HepG2 (cell line): Measurements from ENCODE around the gene PIEZO2.

Source experiments
- EP300 ChIP-seq, 3 experiments: sonication (generic) in 1 of 3; formaldehyde crosslinking in 1 of 3; IDR thresholded peaks; 2 replicates each; pipeline versions ENCODE4 v1.5.1 to v1.6.1; 2011 to 2020; ENCODE audit warnings: low read depth in 2 of 3, low read length in 2 of 3, borderline replicate concordance in 1 of 3, improper control_type of control experiment in 1 of 3, mild to moderate bottlenecking in 1 of 3, missing genetic modification reagents in 1 of 3, moderate library complexity in 1 of 3
- ERF ChIP-seq: IDR thresholded peaks from 2 replicates; pipeline ENCODE4 v1.6.1; 2018; ENCODE audit warnings: missing biosample characterization, missing genetic modification reagents
- HDAC6 ChIP-seq: fragments of 200-600 bp; sonication (generic); IDR thresholded peaks from 2 replicates; pipeline ENCODE4 v1.7.0; 2017; ENCODE audit warnings: mild to moderate bottlenecking, antibody characterized with exemption, low read length, low read depth
- LCORL ChIP-seq, 2 experiments: fragments of 450-650 bp in 1 of 2; sonication (generic) in 1 of 2; formaldehyde crosslinking in 1 of 2; IDR thresholded peaks; 2 replicates each; pipeline versions ENCODE4 v1.5.0 to v1.6.1; 2017 to 2020; ENCODE audit warnings: antibody characterized with exemption in 1 of 2, missing genetic modification reagents in 1 of 2
- MIER3 ChIP-seq: IDR thresholded peaks from 2 replicates; pipeline ENCODE4 v1.6.1; 2016; ENCODE audit warnings: missing compliant biosample characterization, borderline replicate concordance
- SETDB1 ChIP-seq: sonication (generic); formaldehyde crosslinking; IDR thresholded peaks from 2 replicates; pipeline ENCODE4 v1.5.1; 2020; ENCODE audit warnings: missing genetic modification reagents, mild to moderate bottlenecking, borderline replicate concordance
- ZNF274 ChIP-seq: sonication (generic); formaldehyde crosslinking; IDR thresholded peaks from 2 replicates; pipeline ENCODE4 v1.5.1; 2020; ENCODE audit warnings: mild to moderate bottlenecking, missing genetic modification reagents
- ZNF468 ChIP-seq: sonication (generic); formaldehyde crosslinking; IDR thresholded peaks from 2 replicates; pipeline ENCODE4 v1.8.0; 2022; ENCODE audit warnings: mild to moderate bottlenecking, moderate library complexity, missing genetic modification reagents
- ZNF558 ChIP-seq: sonication (generic); formaldehyde crosslinking; IDR thresholded peaks from 2 replicates; pipeline ENCODE4 v1.9.0; 2022; ENCODE audit warnings: mild to moderate bottlenecking, missing genetic modification reagents, borderline replicate concordance
- ZZZ3 ChIP-seq: sonication (generic); formaldehyde crosslinking; IDR thresholded peaks from 2 replicates; pipeline ENCODE4 v1.4.0; 2020; ENCODE audit warnings: missing genetic modification reagents, mild to moderate bottlenecking, borderline replicate concordance
- TF ChIP-seq, protein P1 (sequence below): sonication (generic); formaldehyde crosslinking; IDR thresholded peaks from 2 replicates; pipeline ENCODE4 v1.5.0; 2020; ENCODE audit warnings: mild to moderate bottlenecking, missing genetic modification reagents, moderate library complexity

DNA sequence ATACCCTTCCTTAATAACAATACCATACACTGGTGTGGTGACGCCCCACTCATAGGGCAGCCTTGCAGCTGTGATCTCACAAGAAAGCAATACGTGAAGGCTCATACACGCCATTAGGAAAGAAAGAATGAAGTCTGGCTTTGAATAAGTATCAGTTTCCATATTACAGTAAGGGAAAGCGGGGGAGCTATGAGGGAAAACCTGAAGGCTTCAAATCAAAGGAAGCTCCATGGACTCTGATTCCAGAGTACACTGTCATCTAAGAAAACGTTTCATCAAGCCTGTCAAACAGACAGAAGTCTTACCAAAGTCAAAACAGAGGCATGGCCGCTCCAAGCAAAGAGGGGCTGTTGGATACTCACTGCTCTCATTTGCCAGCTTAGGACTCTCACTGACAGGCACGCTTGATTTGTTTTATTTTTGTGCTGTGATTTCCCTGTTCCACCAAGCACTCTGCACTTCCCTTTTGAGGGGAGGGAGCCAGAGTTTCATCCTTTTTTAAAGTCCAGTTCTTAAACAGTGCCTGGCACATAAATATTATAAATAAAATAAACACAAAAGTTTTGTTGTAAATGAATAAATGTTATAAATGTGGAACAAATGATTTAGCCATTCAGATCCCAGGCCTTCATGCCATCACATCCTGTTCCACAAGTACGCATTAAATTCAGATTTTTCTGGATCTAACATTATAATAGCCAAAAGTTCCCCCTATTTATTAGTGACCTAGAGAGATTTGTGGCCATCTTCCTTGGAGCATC is 221.2 kb downstream of the PIEZO2 start:
- TF ChIP-seq, protein P1, sequence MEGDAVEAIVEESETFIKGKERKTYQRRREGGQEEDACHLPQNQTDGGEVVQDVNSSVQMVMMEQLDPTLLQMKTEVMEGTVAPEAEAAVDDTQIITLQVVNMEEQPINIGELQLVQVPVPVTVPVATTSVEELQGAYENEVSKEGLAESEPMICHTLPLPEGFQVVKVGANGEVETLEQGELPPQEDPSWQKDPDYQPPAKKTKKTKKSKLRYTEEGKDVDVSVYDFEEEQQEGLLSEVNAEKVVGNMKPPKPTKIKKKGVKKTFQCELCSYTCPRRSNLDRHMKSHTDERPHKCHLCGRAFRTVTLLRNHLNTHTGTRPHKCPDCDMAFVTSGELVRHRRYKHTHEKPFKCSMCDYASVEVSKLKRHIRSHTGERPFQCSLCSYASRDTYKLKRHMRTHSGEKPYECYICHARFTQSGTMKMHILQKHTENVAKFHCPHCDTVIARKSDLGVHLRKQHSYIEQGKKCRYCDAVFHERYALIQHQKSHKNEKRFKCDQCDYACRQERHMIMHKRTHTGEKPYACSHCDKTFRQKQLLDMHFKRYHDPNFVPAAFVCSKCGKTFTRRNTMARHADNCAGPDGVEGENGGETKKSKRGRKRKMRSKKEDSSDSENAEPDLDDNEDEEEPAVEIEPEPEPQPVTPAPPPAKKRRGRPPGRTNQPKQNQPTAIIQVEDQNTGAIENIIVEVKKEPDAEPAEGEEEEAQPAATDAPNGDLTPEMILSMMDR, result no peak
- no peak for TF ChIP-seq LCORL (IDR thresholded peaks at IDR 0.05)
- TF ChIP-seq LCORL (CRISPR knock-in tag; IDR thresholded peaks at IDR 0.05), result no peak
- TF ChIP-seq ZNF274, result no peak
- no peak for TF ChIP-seq ERF (CRISPR knock-in tag)
- no peak for TF ChIP-seq ZNF558 (CRISPR knock-in tag)
- TF ChIP-seq HDAC6, result no peak
- TF ChIP-seq ZNF468, result no peak
- TF ChIP-seq SETDB1 (CRISPR knock-in tag), result no peak
- no peak for TF ChIP-seq EP300 (IDR thresholded peaks at IDR 0.05; ENCODE audit: low read depth in 2 of 2, low read length in 2 of 2)
- TF ChIP-seq EP300 (CRISPR knock-in tag; IDR thresholded peaks at IDR 0.05; ENCODE audit: borderline replicate concordance), result no peak
- no peak for TF ChIP-seq MIER3 (CRISPR knock-in tag)
- TF ChIP-seq ZZZ3 (CRISPR knock-in tag), result no peak
